ENCODE data around the gene PLCL2. TPM values are rescaled to one million over a fixed set of nuclear protein-coding genes. Genes with fewer than 3 reads are reported as not detected.

Gene PLCL2
- total RNA-seq, 1 experiment from 2014 or later: 32.1 TPM

DNA sequence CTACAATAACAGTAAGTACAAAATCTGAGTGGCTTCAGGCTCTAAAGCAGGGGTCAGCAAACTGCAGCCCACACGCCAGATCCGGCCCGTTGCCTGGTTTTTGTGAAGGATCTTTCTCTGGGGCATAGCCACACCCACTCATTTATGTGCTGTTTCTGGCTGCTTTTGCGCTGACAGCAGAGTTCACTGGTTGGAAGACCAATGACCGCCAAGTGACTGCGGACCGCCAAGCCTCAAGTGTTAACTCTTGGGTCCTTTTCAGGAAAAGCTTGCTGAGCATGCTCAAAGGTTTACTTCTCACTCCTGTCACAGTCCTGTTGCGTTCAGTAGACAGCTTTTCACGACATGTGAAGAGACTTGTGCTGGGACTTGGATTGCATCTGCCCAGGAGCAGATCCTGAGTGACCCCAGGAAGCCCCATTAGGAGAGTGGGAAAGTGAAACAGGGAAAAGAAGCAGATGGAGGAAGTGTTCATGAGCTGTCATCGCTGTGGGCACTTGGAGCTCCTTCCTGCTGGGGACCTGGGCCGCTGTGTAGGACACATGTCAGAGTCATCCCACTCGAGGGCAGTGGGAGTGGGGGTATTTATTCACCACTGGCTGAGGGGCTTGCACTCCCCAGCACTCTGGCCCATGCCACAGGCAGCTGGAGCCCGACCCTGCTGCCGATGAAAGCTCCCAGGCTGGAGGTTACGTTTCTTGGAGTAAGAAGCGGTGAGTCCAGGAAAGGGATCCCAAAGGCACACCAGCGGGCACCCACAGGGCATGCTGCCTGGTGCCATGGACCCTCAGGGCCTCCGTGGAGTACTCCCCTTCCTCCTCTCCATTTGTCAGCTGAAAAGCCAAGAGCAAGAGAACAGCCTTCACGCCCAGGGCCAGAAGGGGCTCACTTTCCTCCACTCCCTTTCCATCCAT is 249.1 kb downstream of the PLCL2 start:
- H3K27me3 ChIP-seq (ENCODE audit: insufficient read depth, low read length): no peaks in the 10 kb centered on the region
- H3K36me3 Mint-ChIP-seq (ENCODE audit: insufficient read depth in 1 of 3, low read depth in 3 of 3): peaks cover 0 to 4% (median 0%) of the 10 kb centered on the region in 3 experiments; a peak in 2 of 7 replicates
- no peaks in the 10 kb centered on the region for H3K9me3 ChIP-seq (ENCODE audit: control insufficient read depth, low read depth, low read length)
- H3K27ac ChIP-seq (ENCODE audit: insufficient read length, low read depth, low read length): no peak overlapping the region
- H3K18ac ChIP-seq (ENCODE audit: insufficient read length, low read depth, low read length): no peak overlapping the region
- H4K5ac ChIP-seq (ENCODE audit: insufficient read length, low read depth, low read length): no peak overlapping the region
- no peak overlapping the region for H3K4me3 Mint-ChIP-seq
- peaks cover 0 to 9% of the 10 kb centered on the region in 2 experiments; a peak in 3 of 5 replicates for H3K9me3 Mint-ChIP-seq
- H3K4me1 Mint-ChIP-seq: no peaks in the 10 kb centered on the region; a peak in 1 of 4 replicates
- no peaks in the 10 kb centered on the region for H3K79me2 ChIP-seq (ENCODE audit: insufficient read depth, low read length)
- H2BK120ac ChIP-seq (ENCODE audit: low read depth, low read length, poor library complexity, severe bottlenecking): no peak overlapping the region
- no peak overlapping the region for H3K23ac ChIP-seq (ENCODE audit: insufficient read length, low read depth, low read length)
- H2BK20ac ChIP-seq (ENCODE audit: low read depth, low read length, poor library complexity, severe bottlenecking): no peak overlapping the region
- WGBS (ENCODE audit: extremely low coverage, insufficient read length, low lambda C conversion rate): no CpG with 5 or more reads among the region's 19 CpGs
- H4K20me1 ChIP-seq (ENCODE audit: control insufficient read depth, insufficient read depth, insufficient read length): no peaks in the 10 kb centered on the region
- no peak overlapping the region for H3K27ac Mint-ChIP-seq
- H4K8ac ChIP-seq (replicated peaks; ENCODE audit: insufficient read length, low read depth, low read length): no peak overlapping the region
- H3K27me3 Mint-ChIP-seq (ENCODE audit: low read depth): peaks cover 3% of the 10 kb centered on the region
- DNase-seq: no peak
- H3K79me1 ChIP-seq (ENCODE audit: insufficient read depth, low read depth, low read length, poor library complexity, severe bottlenecking): no peaks in the 10 kb centered on the region
- no peak overlapping the region for H3K56ac ChIP-seq (ENCODE audit: insufficient read length, low read depth, low read length)
- H3K4me2 ChIP-seq (ENCODE audit: insufficient read depth, insufficient read length, low read length): no peak overlapping the region
- no peak overlapping the region for H3K9ac ChIP-seq (ENCODE audit: extremely low read depth, insufficient read length, low read length)
- H3K14ac ChIP-seq (ENCODE audit: insufficient read depth, low read length): no peak overlapping the region
- H3K4me1 ChIP-seq (ENCODE audit: insufficient read depth, low read length): no peaks in the 10 kb centered on the region
- no peak overlapping the region for H2BK15ac ChIP-seq (ENCODE audit: low read depth, low read length)
- H3K23me2 ChIP-seq (ENCODE audit: insufficient read length, low read depth, low read length, poor library complexity, severe bottlenecking): no peaks in the 10 kb centered on the region
- no peak overlapping the region for H4K91ac ChIP-seq (ENCODE audit: insufficient read length, low read depth, low read length)
- no peak overlapping the region for H2BK12ac ChIP-seq (ENCODE audit: insufficient read length, low read depth, low read length)
- no peak for TF ChIP-seq CTCF (conservative IDR thresholded peaks at IDR 0.05)
- H2BK5ac ChIP-seq (ENCODE audit: insufficient read length, low read length): no peak overlapping the region
- no peak overlapping the region for H2AK5ac ChIP-seq (ENCODE audit: insufficient read length, low read length)
- H3K4ac ChIP-seq (ENCODE audit: low read depth, low read length): no peak overlapping the region
- H2AFZ ChIP-seq (ENCODE audit: low read length): no peak overlapping the region
- no peak overlapping the region for H3T11ph ChIP-seq (ENCODE audit: low read length)
